ENCODE results near the gene ZCCHC8.

- TF ChIP-seq CTCF (IDR thresholded peaks at IDR 0.05; ENCODE audit: low read depth, low read length), result no peak
- no peak for TF ChIP-seq POLR2A (IDR thresholded peaks at IDR 0.05; ENCODE audit: extremely low read depth, insufficient read length)
Observed at GRCh38 chr12:122480753-122481152, 20.0 kb downstream of the ZCCHC8 start.

All from NB4 (cell line).